Measurements from ENCODE around the gene ASCC3.

Gene ASCC3

DNA sequence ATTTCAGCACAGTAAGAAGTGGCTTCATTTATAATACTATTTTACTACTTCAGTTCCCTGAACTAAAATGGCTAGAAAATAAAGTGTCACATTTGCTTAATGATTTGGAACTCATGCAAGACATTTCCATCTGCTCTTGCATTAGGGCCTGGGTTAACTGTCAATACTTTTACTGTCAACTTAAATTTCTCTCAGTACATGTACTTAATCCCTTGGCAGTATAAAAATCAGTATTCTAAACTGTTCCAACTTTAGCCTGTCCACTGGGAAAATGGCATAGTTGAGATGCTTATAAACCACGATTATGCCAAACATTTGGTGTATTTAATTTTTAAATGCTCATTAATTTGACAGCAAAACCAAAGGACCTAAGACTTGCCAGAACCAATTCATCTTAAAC, 154.5 kb downstream of the ASCC3 start:
- TF ChIP-seq ZFX (IDR thresholded peaks at IDR 0.05; ENCODE audit: borderline replicate concordance): no peak
- TF ChIP-seq, protein P1, sequence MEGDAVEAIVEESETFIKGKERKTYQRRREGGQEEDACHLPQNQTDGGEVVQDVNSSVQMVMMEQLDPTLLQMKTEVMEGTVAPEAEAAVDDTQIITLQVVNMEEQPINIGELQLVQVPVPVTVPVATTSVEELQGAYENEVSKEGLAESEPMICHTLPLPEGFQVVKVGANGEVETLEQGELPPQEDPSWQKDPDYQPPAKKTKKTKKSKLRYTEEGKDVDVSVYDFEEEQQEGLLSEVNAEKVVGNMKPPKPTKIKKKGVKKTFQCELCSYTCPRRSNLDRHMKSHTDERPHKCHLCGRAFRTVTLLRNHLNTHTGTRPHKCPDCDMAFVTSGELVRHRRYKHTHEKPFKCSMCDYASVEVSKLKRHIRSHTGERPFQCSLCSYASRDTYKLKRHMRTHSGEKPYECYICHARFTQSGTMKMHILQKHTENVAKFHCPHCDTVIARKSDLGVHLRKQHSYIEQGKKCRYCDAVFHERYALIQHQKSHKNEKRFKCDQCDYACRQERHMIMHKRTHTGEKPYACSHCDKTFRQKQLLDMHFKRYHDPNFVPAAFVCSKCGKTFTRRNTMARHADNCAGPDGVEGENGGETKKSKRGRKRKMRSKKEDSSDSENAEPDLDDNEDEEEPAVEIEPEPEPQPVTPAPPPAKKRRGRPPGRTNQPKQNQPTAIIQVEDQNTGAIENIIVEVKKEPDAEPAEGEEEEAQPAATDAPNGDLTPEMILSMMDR (IDR thresholded peaks at IDR 0.05): no peak
- H3K27ac ChIP-seq: no peak overlapping the region

DNA sequence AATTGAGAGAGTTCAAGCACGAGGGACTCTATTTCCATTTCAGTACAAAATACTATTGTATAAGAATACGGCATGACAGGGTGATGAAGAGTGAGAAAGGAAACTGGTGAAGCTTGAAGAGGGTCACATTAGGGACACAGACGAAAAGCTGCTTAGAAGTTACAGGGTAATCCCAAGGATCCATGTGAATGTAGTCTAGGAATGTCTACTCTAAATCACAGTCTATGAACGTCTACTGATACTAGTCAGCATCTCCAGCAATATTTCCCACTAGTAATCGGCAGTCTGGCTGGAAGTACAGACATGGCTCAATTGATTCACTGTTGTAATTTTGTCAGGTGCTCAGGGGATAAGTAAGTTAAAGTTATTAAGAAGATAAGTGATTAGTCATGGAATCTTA, 156.4 kb downstream of the ASCC3 start:
- H3K27ac ChIP-seq: no peak overlapping the region
- TF ChIP-seq, protein P1 (IDR thresholded peaks at IDR 0.05): no peak
- TF ChIP-seq ZFX (IDR thresholded peaks at IDR 0.05; ENCODE audit: borderline replicate concordance): no peak

DNA sequence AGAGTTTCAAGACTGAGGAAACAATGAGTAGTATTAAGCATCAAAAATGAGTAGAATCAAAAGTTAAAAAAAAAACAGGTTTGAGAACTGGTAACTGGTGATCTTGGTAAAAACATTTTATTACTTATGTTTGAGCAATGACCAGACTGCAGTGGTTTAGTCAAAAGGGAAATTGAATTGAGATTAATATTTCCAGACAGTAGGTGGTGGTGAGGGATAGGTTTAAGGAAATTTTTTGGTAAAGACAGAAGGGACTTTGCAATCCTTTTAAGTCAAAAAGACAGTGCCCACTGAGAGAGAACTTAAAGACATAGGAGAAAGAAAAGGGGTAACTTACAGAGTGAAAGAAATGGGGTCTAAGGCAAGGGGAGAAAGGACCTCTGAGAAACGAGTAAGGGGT, 156.9 kb downstream of the ASCC3 start:
- TF ChIP-seq, protein P1 (IDR thresholded peaks at IDR 0.05): no peak
- no peak for TF ChIP-seq ZFX (IDR thresholded peaks at IDR 0.05; ENCODE audit: borderline replicate concordance)
- H3K27ac ChIP-seq: no peak overlapping the region

DNA sequence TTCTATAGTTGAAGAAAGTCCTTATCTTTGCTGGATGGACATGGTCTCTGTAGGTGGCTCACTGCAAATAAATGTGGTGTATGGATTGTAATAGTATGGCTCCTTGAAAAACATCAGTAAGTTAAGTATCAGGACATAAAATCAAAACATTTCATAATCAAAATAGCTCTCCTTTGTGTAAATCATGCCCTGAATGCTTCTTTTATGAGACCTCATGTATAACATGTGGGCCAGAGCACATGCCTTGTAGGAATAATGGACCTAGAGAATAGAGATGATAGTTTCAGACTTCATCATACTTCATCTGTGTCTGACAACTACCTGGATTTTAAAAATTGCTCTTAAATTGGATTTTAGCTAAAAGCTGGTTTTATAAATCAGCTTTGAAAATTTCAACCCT, 159.9 kb downstream of the ASCC3 start:
- no peak overlapping the region for H3K27ac ChIP-seq
- TF ChIP-seq, protein P1 (IDR thresholded peaks at IDR 0.05): no peak
- TF ChIP-seq ZFX (IDR thresholded peaks at IDR 0.05; ENCODE audit: borderline replicate concordance): no peak

DNA sequence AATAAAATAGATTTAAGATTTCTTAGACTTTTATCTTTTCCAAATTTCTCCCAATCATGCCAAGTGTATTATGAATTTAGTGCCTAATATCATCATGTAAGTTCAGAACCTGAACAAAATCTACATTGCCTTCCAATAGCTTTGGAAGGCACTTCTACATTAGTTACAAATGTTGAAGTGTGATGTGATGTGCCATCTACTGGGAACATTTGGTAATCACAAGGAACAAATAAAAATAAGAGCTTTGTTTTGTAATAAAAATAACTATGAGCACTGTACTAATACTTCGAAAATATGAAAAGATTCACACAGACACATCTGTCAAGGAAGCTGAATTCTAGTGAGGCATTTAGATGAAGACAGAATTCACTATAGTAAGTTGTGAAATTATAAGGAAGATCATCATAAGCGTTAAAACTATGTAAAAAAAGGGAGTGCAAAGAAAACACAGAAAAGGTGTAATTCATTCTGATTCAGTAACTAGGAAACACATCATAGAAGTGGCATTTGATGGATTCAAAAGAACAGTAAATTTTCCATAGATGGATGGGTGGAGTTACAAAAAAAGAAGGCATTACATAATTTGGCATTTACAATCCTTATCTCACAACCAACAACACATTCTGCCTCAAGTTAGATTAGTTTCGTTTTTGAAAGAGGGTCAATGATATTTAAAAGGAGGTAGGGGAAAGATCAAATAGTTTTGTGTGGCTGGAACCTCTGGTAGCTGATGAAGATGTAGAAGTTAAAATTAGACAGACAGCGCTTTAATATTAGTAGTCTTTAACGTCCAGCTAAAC, 161.0 kb downstream of the ASCC3 start:
- H3K27ac ChIP-seq: no peak overlapping the region
- TF ChIP-seq, protein P1 (IDR thresholded peaks at IDR 0.05): peak; percentile 77
- TF ChIP-seq ZFX (IDR thresholded peaks at IDR 0.05; ENCODE audit: borderline replicate concordance): no peak

DNA sequence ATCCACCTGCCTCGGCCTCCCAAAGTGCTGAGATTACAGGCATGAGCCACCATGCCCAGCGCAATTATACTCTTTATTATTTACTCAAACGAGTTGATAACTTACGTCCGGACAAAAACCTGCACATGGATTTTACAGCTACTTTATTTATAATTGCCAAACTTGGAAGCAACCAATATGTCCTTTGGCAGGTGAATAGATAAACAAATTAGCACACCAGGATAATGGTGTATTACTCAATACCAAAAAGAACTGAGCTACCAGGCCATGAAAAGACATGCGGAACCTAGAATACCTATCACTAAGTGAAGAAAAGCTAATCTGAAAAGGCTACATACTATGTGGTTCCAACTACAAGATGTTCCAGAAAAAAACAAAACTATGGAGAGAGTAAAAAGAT, 168.1 kb downstream of the ASCC3 start:
- no peak overlapping the region for H3K27ac ChIP-seq
- TF ChIP-seq, protein P1 (IDR thresholded peaks at IDR 0.05): no peak
- no peak for TF ChIP-seq ZFX (IDR thresholded peaks at IDR 0.05; ENCODE audit: borderline replicate concordance)

DNA sequence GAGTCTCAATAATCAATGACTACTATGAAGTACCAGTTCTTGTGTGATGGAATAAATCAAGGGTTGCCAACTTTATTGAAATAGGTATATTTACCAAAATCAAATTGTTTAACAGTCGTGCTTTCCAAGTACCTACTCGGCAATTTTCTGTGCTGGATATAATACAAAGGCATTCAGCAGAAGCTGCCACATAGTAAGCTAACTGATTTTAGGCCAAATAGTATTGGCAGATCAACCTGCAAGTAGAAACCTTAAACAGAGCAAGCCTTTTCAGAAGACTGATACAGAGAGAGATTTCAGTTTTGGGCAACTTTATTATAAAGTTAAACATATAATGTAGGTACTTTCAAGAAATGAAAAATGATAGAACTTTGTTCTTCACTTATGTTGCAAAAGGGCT, 174.6 kb downstream of the ASCC3 start:
- no peak overlapping the region for H3K27ac ChIP-seq
- no peak for TF ChIP-seq ZFX (IDR thresholded peaks at IDR 0.05; ENCODE audit: borderline replicate concordance)
- TF ChIP-seq, protein P1 (IDR thresholded peaks at IDR 0.05): no peak

Measured in 22Rv1 (cell line).